Putamen (tissue), 1 donor: ENCODE results near the gene COL16A1.
A peak's percentile ranks its signal among the peaks of the same experiment; 100 is the strongest.

Experiments used
- DNase-seq: peaks from one replicate; pipeline ENCODE4 v3.0.0-alpha.2; 2016; ENCODE audit warnings: low spot score

The COL16A1 gene

DNA sequence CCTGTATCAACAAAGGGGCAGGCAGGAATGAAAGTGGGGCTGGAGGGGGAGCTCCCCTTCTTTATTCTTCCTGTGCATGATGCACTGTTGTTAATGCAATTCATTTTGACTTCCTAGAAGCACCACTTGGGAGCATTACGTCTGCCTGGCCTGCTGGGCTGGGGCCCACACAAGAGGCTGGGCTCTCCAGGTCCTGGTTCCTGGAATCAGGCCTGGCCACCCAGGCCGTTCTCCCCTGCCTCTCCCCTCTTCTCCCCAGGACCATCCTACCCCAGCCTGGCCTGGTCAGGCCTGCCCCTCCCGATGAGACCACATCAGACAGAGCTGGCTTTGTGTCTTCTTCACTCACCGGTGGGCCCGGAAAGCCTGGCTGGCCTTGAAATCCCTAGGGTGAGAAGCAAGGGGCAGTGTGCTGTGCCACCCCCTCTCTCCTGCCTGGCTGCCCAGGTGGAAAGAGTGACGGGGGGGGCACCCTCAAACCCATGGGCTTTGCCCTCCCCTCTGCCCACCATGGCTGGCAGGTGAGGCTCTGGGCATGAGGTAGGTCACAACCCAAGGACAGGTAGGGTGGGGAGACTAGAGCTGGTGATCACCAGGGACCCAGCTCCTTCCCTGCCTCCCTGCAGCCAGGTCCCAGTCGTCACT, 38.5 kb downstream of the COL16A1 start:
- no peak for DNase-seq

DNA sequence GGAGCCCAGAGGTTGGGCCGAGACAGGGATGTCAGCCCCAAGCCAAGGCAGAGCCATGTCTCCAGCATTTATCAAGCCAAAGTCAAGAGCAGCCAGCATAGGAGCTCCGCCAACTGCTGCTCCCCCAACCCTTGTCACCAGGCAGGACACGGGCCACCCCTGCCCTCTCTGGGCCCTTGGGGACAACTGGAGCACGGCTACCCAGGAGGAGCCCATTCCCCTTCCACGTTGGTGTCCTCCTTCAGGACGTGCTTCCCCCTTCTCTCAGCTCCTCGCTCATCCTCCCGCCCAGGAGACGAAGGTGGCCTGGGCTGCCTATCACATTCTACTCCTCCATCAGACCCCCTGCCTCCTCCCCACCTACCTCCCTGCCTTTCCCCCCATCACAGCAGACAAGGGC, 39.3 kb downstream of the COL16A1 start:
- no peak for DNase-seq

DNA sequence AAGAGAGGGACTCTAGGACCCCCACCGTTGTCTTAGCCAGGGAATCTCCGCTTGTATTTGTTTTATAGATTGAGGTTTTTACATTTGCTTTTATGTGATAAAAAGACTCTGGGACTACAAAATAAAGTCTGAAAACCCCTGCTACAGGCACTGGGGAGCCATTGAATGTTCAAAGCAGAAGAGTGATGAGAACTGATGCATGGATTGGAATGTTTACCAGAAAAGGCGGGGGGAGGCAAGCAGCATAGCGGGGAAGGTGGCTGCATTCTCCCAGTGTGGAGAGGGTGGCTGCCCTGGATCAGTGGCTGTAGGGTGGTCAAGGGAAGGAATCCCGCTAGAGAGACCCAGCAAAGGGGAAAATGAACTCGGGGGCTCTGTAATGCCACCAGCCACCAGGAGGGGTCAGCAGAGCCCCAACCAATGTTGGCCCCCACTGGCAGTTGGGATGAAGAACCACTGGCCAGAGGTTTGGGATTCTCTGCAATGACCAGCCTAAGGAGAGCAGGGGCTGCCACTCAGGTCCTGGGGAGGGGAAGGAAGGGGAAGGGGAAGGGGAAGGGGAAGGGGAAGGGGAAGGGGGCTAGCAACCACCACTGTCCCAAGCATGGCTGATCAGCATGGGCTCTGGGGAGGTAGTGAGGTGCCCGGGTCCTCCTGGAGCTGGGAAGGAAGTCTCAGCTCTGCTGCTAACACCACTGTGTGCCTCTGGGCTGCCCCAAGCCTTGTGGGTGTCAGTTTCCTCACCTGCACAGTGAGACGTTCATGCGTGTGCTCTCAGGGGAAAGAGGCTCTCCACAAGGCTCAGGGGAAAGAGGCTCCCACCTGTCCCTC, 40.0 kb downstream of the COL16A1 start:
- DNase-seq, result peak; percentile 36

DNA sequence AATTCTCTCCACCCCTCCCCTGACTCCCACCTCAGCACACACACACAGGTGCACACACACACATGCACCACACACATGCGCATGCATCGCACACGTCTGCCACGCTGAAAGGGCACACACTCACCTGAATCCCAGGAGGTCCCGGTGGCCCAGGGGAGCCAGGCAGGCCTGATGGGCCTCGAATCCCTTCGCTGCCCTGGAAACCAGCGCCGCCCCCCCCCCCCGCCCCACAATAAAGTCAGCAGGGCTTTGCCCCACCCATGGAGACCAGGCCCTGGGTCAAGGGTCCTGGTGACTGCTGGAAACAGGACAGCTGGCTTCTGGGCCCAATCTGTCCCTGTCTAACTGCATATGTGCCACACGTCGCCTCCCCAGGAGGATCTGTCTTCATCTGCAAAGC, 41.4 kb downstream of the COL16A1 start:
- DNase-seq, result no peak

DNA sequence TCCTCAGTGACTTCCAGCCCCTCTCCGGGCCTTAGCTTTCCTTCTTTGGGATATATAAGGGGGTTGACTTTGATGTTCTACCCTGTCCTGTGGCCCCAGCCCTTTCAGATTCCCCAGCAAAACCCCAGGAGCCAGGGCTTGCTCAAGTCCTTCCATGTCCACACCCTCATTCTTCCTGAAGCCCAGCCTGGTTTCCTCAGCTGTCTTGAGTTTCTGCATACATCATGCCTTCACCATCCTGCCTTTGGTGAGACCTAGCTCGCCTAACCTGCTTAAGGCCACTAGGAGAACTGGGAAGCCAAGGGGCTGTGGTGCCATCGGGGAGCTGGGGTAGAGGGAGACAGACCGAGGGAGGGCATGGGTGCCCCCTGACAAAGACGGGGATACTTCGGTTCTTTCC, 42.0 kb downstream of the COL16A1 start:
- DNase-seq, result no peak

DNA sequence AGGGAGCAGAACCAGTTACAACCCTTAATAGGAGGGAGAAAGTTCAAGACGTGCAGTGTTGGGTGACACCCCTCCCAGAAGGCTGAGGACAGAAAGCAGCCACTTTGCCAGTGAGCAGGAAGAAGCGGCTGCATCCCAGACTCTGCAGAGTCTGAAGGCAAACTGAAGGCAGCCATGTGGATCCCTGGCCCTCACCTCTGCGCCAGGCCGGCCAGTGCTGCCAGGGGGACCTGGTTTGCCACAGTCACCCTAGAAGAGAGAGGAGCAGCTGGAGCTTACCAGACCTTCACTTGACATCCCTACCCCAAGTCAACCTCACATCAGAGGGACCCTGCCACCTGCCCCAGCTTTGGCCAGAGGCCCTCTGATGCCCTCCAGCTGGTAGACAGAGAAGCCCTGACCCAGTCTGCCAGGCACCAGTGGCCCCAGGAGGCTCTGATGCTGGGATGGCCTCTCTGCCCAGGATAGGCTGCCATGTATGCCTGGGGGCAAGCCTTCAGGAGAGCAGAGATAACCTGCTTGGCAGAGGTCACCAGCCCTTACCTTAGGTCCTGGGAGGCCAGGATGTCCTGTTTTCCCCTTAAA, 42.9 kb downstream of the COL16A1 start:
- no peak for DNase-seq

DNA sequence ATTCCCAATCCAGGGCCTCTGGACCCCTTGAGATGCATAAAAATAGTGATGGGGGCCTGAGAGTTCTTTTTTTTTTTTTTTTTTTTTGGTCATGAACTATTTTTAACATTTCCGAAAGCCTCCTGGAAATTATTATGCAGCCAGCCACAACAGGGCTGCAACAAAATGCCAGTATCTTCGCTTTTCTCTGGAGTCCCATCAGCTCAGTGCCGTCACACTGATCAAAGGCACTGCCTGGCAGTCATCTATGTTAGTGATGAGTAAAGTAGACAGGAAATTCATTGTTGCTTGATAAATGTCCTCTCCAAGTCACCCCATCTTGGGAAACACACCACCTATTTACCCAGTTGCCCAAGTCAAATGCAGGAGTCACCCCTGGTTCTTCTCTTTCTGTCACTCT, 43.9 kb downstream of the COL16A1 start:
- DNase-seq, result no peak

DNA sequence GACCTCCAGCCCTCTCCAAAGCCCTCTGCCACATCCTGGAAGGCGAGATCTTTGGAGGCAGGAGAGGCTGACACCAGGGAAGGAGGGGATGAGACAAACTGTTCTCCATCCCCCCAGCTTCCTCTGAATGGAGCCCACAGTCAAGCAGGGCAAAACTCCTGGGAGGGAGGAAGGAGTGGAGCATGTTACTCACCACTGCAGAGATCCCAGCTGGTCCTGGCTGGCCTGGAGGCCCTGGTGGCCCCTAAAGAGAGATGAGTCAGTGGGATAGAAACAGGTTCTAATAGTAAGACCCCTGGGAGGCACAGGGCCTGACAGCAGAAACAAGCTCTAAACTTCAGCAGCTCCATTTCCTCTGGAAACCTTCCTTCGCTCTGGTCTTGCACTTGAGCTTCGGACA, 45.1 kb downstream of the COL16A1 start:
- DNase-seq, result no peak

DNA sequence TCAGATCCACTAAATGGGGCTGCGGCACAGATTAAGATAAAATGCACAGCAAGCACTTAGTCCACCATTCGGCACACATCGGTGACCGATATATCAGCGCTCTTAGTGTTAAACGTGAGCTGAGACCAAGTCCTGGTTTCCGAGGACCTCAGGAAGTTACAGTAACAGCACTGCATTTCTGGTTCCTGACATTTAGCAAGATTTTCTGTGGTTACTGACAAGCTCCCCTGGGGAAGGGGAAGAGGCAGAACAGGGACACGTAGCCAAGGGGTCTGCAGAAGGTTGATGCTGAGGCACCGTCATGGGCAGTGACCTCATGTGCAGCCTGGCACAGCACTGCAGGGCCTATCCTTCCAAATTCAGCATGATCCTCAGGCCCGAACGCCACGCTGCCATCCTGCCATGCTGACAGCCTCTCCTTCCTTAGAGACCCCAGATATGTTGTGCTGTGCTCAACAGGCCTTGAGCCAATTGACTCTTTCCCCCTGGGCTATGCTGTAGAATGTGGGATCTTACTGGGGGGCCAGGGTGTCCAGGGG, 45.8 kb downstream of the COL16A1 start:
- no peak for DNase-seq

DNA sequence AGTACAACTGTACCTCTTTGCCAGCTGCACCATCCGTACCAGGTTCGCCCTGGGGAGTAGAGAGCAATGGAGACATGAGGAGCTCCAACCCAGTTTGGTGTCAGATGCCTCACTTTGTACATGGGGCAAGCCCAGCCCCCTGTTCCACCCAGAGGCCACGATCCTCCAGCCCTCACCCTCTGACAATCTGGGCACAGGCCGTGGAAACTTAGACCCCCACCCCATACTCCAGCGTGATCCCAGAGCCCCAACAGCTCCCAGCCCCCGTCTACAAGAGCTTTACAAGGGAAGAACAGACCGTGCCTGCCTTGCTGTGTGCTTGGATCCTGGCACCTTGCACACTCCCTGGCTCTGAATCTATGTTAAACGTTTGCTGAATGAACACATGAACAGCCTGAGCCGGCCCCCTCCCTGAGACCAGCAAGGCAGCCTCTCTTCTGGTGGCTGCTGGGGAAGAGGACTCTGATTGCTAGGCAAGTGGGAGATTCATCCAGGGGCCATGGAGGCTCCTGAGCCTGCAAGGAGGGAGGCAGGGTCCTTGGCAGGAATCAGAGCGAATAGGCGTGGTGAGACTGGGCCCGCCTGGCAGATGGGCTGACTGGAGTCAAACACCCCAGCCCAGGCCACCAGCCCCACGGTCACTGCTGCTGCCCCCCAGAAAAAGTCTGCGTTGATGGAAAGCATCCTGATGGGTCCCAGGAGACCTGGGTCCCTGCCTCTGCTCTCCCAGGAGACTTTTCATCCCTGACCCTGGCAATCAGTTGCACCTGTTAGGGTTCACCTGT, 46.6 kb downstream of the COL16A1 start:
- DNase-seq, result no peak

DNA sequence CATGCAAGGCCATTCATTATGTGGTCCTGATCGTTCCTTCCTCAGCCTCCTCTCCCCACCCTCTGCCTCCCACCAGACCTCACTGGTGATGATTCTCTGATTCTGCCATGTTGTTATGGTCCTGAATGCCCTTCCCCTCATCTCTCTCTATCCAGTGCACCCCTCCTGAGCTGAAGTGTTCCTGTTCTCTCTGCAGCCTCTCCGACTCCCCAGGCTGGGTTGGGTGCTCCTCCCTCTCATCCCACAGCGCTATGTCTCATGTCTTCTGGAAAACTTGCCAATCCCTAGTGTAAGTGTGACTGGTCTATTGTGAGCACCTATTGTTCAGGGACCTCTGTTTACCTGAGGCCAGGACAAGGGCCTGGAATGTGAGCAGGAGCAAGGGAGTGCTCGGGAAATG, 48.1 kb downstream of the COL16A1 start:
- DNase-seq, result no peak

DNA sequence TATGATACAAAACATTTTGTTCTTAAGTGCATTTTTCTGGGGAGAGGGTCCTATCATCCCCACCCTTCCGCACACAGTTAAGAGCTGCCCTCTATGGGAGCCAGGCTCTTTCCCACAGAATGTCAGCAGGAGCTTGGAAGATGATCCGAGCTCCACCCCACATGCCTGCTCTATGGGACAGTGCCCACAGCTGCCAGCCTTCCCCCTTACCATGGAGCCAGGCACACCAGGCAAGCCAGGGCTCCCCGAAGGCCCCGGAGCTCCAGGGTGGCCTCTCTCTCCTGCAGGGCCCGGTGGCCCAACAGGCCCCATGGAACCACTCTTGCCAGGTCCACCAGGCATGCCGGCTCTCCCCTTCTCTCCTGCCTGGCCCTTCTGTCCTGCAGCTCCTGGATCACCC, 48.7 kb downstream of the COL16A1 start:
- DNase-seq, result no peak

DNA sequence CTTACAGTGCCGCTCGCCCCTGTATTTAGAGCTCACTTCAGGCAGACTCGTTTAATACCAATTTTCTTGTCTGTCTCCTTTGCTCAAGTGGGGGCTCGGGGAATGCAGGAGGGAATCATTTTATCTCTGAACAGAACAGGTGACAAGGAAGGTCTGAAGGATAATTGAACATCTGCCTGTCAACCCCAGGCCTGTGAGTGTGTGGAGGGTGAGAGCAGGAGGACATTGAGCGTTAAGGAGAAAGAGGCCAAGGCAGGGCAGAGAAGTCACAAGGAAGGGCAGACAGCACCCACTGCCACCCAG, 49.4 kb downstream of the COL16A1 start:
- DNase-seq, result no peak

DNA sequence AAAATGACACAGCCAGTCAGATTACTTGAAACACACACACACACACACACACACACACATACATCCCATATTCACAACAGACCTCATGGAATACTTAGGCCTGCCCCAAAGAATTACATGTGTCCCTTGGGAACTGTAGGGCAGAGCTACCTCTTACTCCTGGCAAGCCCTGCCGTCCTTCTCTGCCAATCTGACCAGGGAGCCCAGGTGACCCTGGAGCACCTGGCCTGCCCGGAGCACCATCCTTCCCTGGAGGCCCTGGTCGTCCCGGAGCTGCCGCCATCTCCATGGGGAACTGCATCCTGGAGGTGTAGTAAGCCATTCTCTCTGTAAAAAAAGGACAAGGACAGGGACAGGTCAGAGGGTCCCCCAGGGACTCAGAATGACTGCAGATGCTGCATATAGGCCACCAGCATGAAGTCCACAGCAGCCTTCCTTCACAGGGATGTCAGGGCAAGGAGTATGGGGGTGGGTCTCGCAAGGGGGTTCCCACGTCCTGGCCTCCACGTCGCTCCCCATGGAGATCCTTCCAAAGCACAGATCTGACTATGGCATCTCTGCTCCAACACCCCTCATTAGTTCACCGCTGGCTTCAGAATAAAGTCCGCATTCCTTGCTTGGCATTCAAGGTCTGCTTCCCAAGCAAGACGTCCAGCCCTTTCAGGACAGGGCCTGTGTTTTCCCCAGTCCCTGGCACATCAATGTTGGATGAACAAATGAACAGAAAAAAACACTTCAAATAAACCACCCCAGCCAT, 49.9 kb downstream of the COL16A1 start:
- no peak for DNase-seq

DNA sequence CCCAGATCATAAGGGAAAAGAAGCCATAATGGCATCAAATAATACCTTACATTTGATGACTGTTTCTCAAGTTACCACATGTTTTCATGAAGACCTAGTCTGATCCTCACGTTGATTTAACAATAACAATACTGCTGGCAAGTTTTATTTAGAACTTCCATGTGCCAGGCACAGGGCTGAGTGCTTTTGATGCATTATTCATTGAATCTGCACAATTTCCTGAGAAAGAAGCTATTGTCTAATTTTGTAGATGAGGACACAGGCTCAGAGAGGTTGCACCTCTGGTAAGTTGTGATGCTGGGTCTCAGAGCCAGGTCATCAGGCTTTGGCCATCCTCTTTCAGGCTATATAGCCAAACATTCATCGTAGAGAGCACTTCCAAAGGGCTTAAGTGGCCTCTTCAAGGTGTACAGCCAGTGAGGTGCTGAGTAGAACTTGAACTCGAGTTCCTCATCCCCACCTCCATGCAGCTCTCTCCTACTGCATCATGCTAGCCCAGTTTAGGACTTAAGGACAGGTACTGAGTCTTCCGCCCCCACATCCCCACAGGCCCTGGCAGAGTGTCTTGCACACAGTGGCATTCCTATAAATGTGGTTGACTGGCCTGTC, 50.8 kb downstream of the COL16A1 start:
- no peak for DNase-seq

DNA sequence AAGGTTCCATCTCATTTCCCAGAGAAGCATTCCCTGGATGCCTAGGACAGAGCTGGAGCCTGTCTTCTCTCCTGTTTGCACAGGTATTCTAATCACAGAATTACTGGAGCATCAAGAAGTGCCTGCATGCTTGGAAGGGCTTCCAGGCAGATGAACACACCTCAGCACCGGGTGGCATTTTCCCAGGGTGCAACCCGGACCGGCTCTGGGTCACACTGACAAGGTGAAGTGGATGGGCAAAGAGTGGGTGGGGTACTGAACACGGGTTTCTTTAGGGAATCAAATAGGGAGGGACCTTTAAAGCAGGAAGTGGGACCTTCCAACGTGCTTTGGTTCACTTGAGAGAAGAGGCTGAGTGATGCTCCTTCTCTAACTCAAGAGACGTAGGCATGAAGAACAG, 52.1 kb downstream of the COL16A1 start:
- DNase-seq, result no peak

DNA sequence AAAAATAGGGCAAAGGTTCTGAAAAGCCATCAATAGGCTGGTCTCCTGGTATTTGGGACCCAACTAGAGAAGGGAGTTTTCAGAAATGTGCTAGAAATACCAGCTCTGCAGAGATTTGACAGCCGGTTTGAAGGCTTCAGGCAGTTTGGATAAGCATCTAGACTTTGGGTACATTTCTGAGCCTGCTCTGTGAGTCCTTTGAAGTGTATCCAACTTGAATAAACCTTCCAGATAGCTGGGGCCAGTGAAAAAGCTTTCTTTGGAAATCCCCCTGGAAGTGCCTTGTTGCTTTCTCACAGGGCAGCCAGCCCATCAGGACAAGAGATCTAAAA, 52.8 kb downstream of the COL16A1 start:
- DNase-seq, result no peak

DNA sequence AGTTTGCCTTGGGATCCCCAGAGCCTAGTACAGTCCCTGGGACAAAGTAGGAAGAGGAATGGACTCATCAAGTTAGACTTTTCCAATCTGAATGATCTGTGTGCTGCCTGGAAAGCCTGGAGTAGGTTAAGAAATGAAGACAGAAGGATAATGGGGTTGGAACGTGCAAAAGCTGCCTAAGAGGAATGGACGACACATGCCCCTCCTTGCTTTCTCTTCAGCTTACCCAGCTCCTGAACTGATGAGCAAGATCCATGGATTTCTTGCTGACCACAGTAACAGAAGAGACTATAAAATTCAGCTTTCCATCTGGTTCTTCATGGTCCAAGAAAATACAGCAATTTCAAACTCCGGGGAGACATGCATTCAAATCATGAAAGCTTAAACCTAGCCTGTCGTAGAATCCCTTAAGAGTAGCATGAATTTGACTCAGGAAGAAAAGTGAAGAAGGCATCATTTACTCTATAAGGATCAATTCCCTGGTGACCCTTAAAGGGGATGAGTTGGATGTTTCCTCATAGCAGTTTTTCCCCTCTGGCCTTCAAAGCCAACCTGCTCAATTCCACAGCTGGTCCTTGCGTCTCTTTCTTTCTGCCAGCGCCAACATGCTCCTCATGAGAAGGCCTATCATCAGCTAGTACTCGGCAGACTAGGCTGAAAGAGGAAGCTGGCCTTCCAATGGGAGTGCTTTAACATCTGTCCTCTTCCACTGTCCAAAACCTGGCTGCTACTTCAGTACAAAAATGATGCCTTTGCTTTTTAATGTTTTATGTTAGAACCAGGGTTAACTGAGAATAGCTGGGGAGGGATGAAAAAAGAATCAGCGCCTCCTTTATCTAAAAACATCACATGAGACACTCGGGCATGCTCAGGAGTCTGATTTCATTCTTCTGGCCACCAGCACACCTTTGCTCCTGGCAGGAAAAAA, 53.4 kb downstream of the COL16A1 start:
- DNase-seq, result no peak

DNA sequence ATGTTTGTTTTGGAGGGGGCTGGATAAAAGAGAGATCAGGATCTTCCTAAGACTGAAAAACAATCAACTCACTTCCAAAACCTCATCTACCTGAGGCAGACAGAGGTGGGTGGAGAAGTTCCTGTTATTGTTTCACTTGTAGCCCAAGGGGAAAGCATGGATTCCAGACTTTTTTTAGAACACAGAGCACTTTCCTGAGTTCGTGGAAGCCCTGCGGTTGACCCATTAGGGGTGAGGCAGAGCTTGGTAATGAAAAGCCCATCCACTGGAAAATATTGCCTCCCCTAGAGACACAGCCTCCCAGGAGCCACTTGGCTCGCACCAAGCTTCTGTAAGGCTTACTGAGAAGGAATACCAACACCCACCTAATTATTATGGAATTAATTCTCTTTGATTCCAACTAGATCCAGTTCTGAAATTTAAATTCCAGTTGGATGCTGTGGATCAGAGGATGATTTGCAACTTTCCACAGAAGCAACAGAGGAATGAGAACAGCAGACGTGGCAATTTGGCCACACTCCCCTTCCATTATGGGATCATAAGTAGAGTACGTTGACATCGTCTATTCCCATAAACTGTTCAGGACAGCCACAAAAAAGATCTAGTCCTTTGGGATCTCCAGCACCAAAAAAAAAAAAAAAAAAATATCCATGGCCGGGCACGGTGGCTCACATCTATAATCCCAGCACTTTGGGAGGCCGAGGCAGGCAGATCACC, 55.0 kb downstream of the COL16A1 start:
- DNase-seq, result no peak

DNA sequence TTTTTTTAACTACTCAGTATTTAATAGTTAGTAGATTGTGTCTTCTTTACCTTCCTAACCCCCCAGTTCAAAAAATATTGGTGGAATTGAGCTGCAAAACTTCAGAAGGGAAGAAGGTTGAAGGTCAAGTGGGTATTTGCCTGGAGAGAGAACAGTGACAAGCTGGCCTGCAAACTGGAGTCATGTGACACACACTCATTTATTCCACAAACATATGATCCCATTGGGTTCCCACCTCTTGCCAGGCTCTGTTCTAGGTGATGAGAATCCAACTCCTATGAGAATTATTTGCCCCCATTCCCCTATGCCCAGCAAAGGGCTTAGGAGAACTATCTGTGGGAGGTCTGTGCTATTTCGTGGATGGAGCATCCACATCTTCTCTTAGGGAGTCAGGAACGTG, 55.6 kb downstream of the COL16A1 start:
- DNase-seq, result no peak
